GM18511 (cell line): ENCODE results near the gene GPR37.

Experiments
- ATAC-seq: cut with Tn5 transposase; IDR thresholded peaks from one replicate; pipeline ENCODE4 v1.9.1; 2021; ENCODE audit warnings: mild to moderate bottlenecking, moderate library complexity; ENCODE audit not compliant: unreplicated experiment

Gene GPR37

GRCh38 chr7:124737760-124738300, 27.8 kb downstream of the GPR37 start:
- ATAC-seq: no peak

- ATAC-seq: no peak
These were observed 37.0 kb downstream of the GPR37 start for GRCh38 chr7:124728610-124729009.

GRCh38 chr7:124724507-124725192, 40.9 kb downstream of the GPR37 start:
- no peak for ATAC-seq

GRCh38 chr7:124724079-124724478, 41.5 kb downstream of the GPR37 start:
- ATAC-seq: no peak

- ATAC-seq: no peak
These were observed 42.6 kb downstream of the GPR37 start for GRCh38 chr7:124723012-124723411.

GRCh38 chr7:124722292-124722691, 43.3 kb downstream of the GPR37 start:
- ATAC-seq: no peak

GRCh38 chr7:124720195-124720594, 45.4 kb downstream of the GPR37 start:
- ATAC-seq: no peak

GRCh38 chr7:124718032-124718766, 47.4 kb downstream of the GPR37 start:
- no peak for ATAC-seq

GRCh38 chr7:124716894-124717293, 48.7 kb downstream of the GPR37 start:
- no peak for ATAC-seq

- ATAC-seq: no peak
These were observed 52.5 kb downstream of the GPR37 start for GRCh38 chr7:124713086-124713485.

GRCh38 chr7:124712017-124712416, 53.6 kb downstream of the GPR37 start:
- ATAC-seq: no peak

GRCh38 chr7:124702385-124702784, 63.2 kb downstream of the GPR37 start:
- no peak for ATAC-seq

- ATAC-seq: no peak
These were observed 63.6 kb downstream of the GPR37 start for GRCh38 chr7:124701955-124702354.

- no peak for ATAC-seq
These were observed 64.9 kb downstream of the GPR37 start for GRCh38 chr7:124700655-124701054.

GRCh38 chr7:124698964-124699363, 66.6 kb downstream of the GPR37 start:
- ATAC-seq: no peak

GRCh38 chr7:124697746-124698145, 67.8 kb downstream of the GPR37 start:
- no peak for ATAC-seq
